Heart right ventricle (tissue), 16 donors: Measurements from ENCODE around the gene GYG1. TPM values are rescaled to one million over a fixed set of nuclear protein-coding genes. Genes with fewer than 3 reads are reported as not detected.

ENCODE experiments used
- ATAC-seq, 8 donors: fragments of 200-7000 bp; cut with Tn5 transposase; one replicate each; pipeline ENCODE4 v1.9.1; 2020; ENCODE audit warnings: mild to moderate bottlenecking in 8 of 8, moderate library complexity in 8 of 8, moderate number of reproducible peaks in 1 of 8
- DNase-seq, 2 donors: peaks; one replicate each; pipeline ENCODE4 v3.0.0-alpha.2; 2020
- H3K27ac ChIP-seq, 10 donors: fragments of 200-600 bp; sonication (generic) in 2 of 10; one replicate each; pipeline versions ENCODE4 v1.5.0 to v1.8.0; 2020 to 2022; ENCODE audit warnings: mild to moderate bottlenecking in 3 of 10
- H3K27me3 ChIP-seq, 7 donors: fragments of 200-600 bp; one replicate each; pipeline ENCODE4 v1.8.0; 2021 to 2022; ENCODE audit warnings: mild to moderate bottlenecking in 2 of 7
- H3K36me3 ChIP-seq, 9 donors: fragments of 200-600 bp; sonication (generic) in 1 of 9; one replicate each; pipeline versions ENCODE4 v1.5.0 to v1.8.0; 2020 to 2022; ENCODE audit warnings: mild to moderate bottlenecking in 2 of 9
- H3K4me1 ChIP-seq, 9 donors: fragments of 200-600 bp; sonication (generic) in 1 of 9; one replicate each; pipeline versions ENCODE4 v1.5.0 to v1.8.0; 2020 to 2022; ENCODE audit warnings: mild to moderate bottlenecking in 4 of 9
- H3K4me3 ChIP-seq, 10 donors: fragments of 200-600 bp; sonication (generic) in 2 of 10; one replicate each; pipeline versions ENCODE4 v1.5.0 to v1.8.0; 2020 to 2022; ENCODE audit warnings: mild to moderate bottlenecking in 7 of 10, moderate library complexity in 2 of 10
- H3K9me3 ChIP-seq, 11 donors: fragments of 200-600 bp in 10 of 11; sonication (generic) in 2 of 11; one replicate each; pipeline versions ENCODE4 v1.5.0 to v1.8.0; 2013 to 2022; ENCODE audit warnings: mild to moderate bottlenecking in 2 of 11, control low read depth in 1 of 11, moderate library complexity in 1 of 11
- CTCF ChIP-seq, 9 donors: fragments of 200-600 bp; sonication (generic) in 2 of 9; IDR thresholded peaks; one replicate each; pipeline versions ENCODE4 v1.5.0 to v1.8.0; 2021 to 2022; ENCODE audit warnings: antibody characterized with exemption in 9 of 9, mild to moderate bottlenecking in 5 of 9, moderate library complexity in 1 of 9
- WGBS, 2 donors: extraction: QIAGEN DNeasy Blood & Tissue Kit; methylation state at CpG; one replicate each; pipeline ENCODE4 v1.1.7; 2013; ENCODE audit warnings: inconsistent platforms in 1 of 2; 5-methylcytosine and 5-hydroxymethylcytosine counted together
- intact Hi-C, 10 donors: fragments of 100-400 bp; cut with DNase I; formaldehyde crosslinking; loops; one replicate each; pipeline versions ENCODE4 v1.11.1 to v1.14.2; 2022
- polyA plus RNA-seq, 2 donors: library from polyadenylated mRNA; stranded (reverse); fragments of 200-250 nt; gene quantifications; one replicate each; pipeline ENCODE4 v1.2.3, GENCODE V29; 2013
- total RNA-seq, 10 donors: library from RNA; stranded (reverse); fragmentation: NEBNext Ultra II Directional in 3 of 10; extraction: Animal tissue kit (Norgen Biotek cat#: 25700) in 3 of 10; gene quantifications; one replicate each; pipeline versions ENCODE4 v1.2.1 to v1.2.4, GENCODE V29; 2021 to 2023
- donor health status: Arrhythmogenic right ventricular cardiomyopathy.
- donor health status: ischemic (EF 13 %, LVEDD 7.1; RV severe dilation, severe dysfunction).
- donor health status: healthy with polysubstance abuse.
- donor health status: DM: no; HTN: yes; CAD: no.
- donor health status: DM: no; HTN: no; CAD: no.
- donor health status: ischemic (EF 25% LVEDD 6.9; RV normal size, moderate dysfunction).
- donor health status: ischemic (EF 25% LVEDD 5.7; RV mildly dilated, moderate dysfunction).
- donor health status: healthy.
- donor health status: DM: yes; HTN: yes; CAD: no.
- donor health status: Ischemic cardiomyopathy.
- donor health status: ischemic (EF 35%, LVEDD 5.7; RV mildly dilated, moderate dysfunction).
- donor health status: nonischemic (EF 11% LVEDD 7.7; RV severe dilation, severe dysfunction).
- donor health status: DM: yes; HTN: yes; CAD: no.
- donor health status: PGD.
- donor health status: ischemic (EF 29% LVEDD 5.4; RV normal size, mild dysfunction).
- donor health status: nonischemic (EF 23%, LVEDD 6.1; RV moderate dilation, normal function).

GYG1 gene
- total and polyA plus RNA-seq, 12 donors: 56.5 to 210 (median 154) TPM

- no peaks in the 10 kb centered on the region for H3K27me3 ChIP-seq
- no peaks in the 10 kb centered on the region for H3K9me3 ChIP-seq
- no peak overlapping the region for H3K4me3 ChIP-seq
- intact Hi-C loops: loop anchor here in 1 of 10 donors (5.0 to 10.0 kb wide), 2 partner anchors 41 to 63 kb away; no protein-coding TSS in a partner anchor
- no peak for TF ChIP-seq CTCF (IDR thresholded peaks at IDR 0.05)
- H3K36me3 ChIP-seq: peaks cover 0 to 76% (median 10%) of the 10 kb centered on the region in 9 donors
- 21 to 58% methylated on average over 1 of the region's 1 CpG for WGBS, 2 donors
- peak overlapping the region in 7 of 10 donors; percentile 20 to 62 (median 24) for H3K27ac ChIP-seq
- H3K4me1 ChIP-seq: peaks cover 6 to 72% (median 44%) of the 10 kb centered on the region in 9 donors
- no peak for ATAC-seq
- no peak for DNase-seq
Measured at GRCh38 chr3:149018247-149018646, 26.9 kb downstream of the GYG1 start.

GRCh38 chr3:149019580-149019979 is 28.2 kb downstream of the GYG1 start:
- DNase-seq (no peak), ATAC-seq (peak in 5 of 8 donors; percentile 6 to 25 (median 10))
- Histone ChIP-seq H3K9me3 (no peaks in the 10 kb centered on the region), H3K36me3 (peaks cover 0 to 78% (median 17%) of the 10 kb centered on the region in 9 donors), H3K27me3 (no peaks in the 10 kb centered on the region), H3K27ac (peak overlapping the region in 7 of 10 donors; percentile 16 to 71 (median 42)), H3K4me1 (peaks cover 6 to 72% (median 44%) of the 10 kb centered on the region in 9 donors), H3K4me3 (no peak overlapping the region)
- intact Hi-C loops: loop anchor here in 1 of 10 donors (5.0 to 10.0 kb wide), 2 partner anchors 42 to 65 kb away; no protein-coding TSS in a partner anchor
- 66 to 78% methylated on average over 4 of the region's 4 CpGs for WGBS, 2 donors
- TF ChIP-seq CTCF (IDR thresholded peaks at IDR 0.05): no peak

- Histone ChIP-seq H3K36me3 (peaks cover 0 to 81% (median 25%) of the 10 kb centered on the region in 9 donors), H3K4me3 (no peak overlapping the region), H3K27me3 (no peaks in the 10 kb centered on the region), H3K27ac (peak overlapping the region in 6 of 10 donors; percentile 16 to 71 (median 45)), H3K9me3 (peaks cover 0 to 6% (median 0%) of the 10 kb centered on the region in 11 donors), H3K4me1 (peaks cover 6 to 68% (median 42%) of the 10 kb centered on the region in 9 donors)
- DNase-seq (peak; percentile 28 to 38), ATAC-seq (peak in 5 of 8 donors; percentile 41 to 74 (median 53))
- 51 to 57% methylated on average over 3 of the region's 3 CpGs for WGBS, 2 donors
- intact Hi-C loops: loop anchor here in 2 of 10 donors (5.0 to 10.0 kb wide), 2 partner anchors 62 to 66 kb away; no protein-coding TSS in a partner anchor
- TF ChIP-seq CTCF (IDR thresholded peaks at IDR 0.05): no peak
Measured at GRCh38 chr3:149020196-149020838, 29.0 kb downstream of the GYG1 start.

- DNase-seq: no peak
- intact Hi-C loops: loop anchor here in 2 of 10 donors (5.0 to 10.0 kb wide), 2 partner anchors 61 to 66 kb away; no protein-coding TSS in a partner anchor
- ATAC-seq: no peak
- Histone ChIP-seq H3K4me1 (peaks cover 6 to 62% (median 39%) of the 10 kb centered on the region in 9 donors), H3K9me3 (peaks cover 0 to 7% (median 0%) of the 10 kb centered on the region in 11 donors), H3K36me3 (peaks cover 0 to 81% (median 30%) of the 10 kb centered on the region in 9 donors), H3K4me3 (no peak overlapping the region), H3K27ac (peak overlapping the region in 3 of 10 donors; percentile 49 to 71 (median 51)), H3K27me3 (no peaks in the 10 kb centered on the region)
- WGBS, 2 donors: 62 to 95% methylated on average over 4 of the region's 4 CpGs
- no peak for TF ChIP-seq CTCF (IDR thresholded peaks at IDR 0.05)
Measured at GRCh38 chr3:149020839-149021252, 29.5 kb downstream of the GYG1 start.
